Measurements from ENCODE around the gene WNT7A.

The WNT7A gene

GRCh38 chr3:13825821-13826220 lies 54.0 kb downstream of the WNT7A start:
- no peak for DNase-seq

- DNase-seq: no peak
Measured at GRCh38 chr3:13825311-13825579, 54.6 kb downstream of the WNT7A start.

DNA sequence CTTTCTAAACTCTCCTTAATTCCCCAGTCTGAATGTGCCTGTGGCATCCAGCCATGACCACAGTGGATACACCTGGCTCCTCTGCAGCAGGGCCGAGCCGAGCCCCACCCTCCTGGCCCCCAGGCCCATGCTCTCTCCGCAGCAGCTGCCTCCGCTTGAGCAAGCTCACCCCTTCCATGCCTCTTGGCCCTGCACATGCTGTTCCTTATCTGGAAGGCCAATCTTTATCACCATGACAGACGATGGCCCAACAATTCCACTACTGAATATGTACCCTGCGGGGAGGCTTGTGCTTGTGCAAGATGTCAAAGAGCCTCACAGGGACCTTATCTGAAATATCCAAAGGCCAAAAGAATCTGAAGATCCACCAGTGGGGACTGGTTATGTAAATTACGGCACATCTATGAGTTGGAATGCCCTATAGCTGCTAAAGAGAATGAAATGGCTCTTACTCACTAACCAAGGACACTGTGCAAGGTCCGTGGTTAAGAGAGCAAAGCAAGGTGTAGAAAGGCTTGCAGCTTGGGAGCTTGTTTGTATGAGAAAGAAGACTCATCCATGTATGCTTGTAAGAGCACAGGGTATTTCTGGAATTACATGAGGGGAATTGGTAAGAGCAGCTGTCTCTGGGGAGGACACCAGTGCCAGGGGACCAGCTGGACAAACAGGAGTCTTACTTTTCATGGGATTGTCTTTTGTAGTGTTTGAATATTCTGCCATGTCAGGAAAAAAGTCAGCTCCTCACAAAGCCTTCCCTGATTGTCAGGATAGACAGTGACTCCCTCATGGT lies 55.2 kb downstream of the WNT7A start:
- no peak for DNase-seq

- no peak for DNase-seq
Measured at GRCh38 chr3:13823692-13824091, 56.2 kb downstream of the WNT7A start.

- no peak for DNase-seq
Measured at GRCh38 chr3:13822871-13823585, 56.8 kb downstream of the WNT7A start.

DNA sequence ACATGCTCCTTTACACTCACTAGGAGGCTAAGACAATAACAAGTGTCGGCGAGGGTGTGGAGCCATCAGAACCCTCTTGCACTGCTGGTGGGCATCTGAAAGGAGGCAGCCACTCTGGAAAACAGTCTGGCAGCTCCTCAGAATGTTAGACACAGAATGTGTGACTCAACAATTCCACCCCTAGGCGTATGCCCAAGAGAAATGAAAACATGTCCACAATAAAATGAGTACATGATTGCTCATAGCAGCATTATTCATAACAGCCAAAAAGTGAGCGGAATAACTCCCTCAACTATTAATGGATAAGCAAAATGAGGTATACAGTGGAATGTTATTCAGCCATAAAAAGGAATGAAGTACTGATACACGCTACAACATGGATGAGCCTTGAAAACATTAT lies 57.8 kb downstream of the WNT7A start:
- no peak for DNase-seq

DNA sequence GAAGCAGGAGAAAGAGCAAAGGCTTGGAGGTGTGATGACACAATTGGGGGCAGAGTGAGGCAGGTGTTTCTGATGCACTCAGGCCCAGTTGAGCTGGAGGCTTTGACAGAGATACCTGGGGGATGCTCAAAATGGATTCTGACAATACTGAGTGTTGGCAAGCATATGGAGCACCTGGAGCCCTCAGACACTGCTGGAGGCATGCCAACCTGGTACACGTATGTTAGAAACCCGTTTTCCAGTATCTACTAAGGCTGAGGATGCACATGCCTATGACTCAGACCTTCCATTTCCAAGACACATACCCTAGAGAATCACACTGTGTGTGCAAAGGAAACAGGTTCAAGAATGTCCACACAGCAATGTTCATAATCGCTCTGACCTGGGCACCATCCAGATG lies 58.7 kb downstream of the WNT7A start:
- no peak for DNase-seq

GRCh38 chr3:13818919-13819318 lies 61.0 kb downstream of the WNT7A start:
- no peak for DNase-seq

GRCh38 chr3:13815088-13815683 lies 64.7 kb downstream of the WNT7A start:
- no peak for DNase-seq

DNA sequence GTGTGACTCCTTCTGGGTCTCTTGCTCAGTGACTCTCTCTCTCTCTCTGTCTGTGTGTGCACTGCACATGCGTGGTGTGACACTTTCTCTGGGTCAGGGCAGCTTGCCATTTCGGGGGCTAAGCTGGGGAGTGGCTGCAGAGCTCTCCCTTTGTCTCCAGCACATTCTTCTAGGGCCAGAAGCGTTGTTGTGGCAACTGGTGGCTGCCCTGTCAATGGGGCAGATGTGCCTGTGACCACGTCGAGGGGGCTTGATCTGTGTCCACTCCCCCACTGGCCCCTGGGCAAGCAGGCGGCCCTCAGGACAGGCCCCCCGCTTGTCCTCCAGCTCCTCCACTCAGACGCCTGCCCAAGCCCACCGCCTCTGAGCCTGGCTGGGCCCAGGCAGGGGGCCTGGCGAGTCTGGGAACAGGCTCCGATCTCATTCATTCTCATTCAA lies 67.8 kb downstream of the WNT7A start:
- no peak for DNase-seq

GRCh38 chr3:13811614-13812013 lies 68.3 kb downstream of the WNT7A start:
- no peak for DNase-seq

DNA sequence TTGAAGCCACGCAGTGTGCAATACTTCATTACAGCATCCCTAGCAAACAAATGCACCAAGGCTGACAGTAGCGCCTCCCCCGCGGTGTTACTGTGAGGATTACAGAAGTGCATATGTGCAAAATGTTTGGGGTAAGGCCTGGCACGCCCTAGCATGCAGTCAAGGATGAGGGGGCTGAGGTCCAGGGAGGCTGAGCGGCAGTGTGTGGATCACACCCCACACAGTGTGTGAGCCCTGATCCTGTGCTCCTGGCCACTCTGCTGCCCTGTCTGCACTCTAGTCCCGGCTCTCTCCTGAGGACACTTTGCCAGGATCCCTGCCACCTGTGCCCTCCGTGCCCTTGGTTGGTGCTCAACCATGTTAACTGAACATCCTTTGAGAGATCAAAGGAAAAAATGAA lies 71.3 kb downstream of the WNT7A start:
- no peak for DNase-seq

- DNase-seq: no peak
Measured at GRCh38 chr3:13801361-13802204, 78.3 kb downstream of the WNT7A start.

DNA sequence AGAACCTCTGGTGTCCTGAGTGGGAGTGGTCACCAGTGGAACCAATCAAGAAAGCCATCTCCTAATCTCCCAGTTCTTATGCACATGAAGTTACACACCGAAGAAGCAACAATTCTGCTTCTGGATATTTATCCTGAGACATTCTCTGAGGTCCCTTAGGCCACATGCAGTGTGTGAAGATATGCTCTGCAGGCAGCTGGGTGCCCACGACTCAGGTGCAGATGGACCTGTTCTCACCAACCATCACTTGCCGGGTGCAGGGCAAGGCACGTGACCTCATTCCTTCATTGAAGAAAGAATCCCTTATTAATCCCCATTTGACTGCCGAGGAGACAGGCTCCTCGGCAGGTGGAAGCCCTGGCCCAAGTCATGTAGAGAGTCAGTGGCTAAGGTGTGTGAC lies 79.8 kb downstream of the WNT7A start:
- DNase-seq: no peak

GRCh38 chr3:13798401-13798800 lies 81.5 kb downstream of the WNT7A start:
- no peak for DNase-seq

DNA sequence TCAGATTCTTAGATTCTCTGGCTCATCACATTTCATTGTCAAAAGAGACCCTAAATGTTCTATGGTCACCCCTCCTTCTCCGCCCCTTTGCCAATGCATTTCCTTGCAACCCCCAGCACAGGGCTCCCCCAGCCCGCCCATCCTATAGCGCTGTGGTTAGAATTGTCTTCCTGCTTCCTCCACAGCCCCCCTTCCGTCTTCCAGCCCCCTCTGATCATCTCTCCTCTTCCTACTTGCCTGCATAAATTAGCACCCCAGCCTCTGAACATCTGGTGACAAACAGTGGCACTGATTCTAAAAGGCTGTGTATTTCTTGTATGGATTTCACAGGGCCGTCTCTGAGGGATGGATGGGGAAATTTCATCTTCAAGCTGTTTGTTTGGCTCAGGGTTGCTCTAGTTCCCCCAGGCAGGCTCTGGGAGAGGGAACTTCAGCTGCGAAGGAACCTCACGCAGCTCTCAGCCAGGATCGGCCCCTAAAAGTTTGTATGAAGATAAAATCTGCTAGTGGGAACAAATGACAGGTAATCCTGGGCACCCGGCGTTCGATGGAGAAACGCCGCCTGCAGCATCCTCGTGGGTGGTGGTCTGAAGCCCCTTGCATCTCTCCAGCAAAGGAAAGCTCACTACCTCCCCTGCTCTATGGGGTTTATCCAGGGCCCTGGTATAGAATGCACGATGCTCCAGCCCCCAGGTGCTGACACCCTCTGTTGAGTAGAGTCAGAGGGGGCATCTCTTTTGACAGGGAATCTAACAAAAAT lies 83.0 kb downstream of the WNT7A start:
- no peak for DNase-seq

GRCh38 chr3:13795816-13796215 lies 84.1 kb downstream of the WNT7A start:
- no peak for DNase-seq

DNA sequence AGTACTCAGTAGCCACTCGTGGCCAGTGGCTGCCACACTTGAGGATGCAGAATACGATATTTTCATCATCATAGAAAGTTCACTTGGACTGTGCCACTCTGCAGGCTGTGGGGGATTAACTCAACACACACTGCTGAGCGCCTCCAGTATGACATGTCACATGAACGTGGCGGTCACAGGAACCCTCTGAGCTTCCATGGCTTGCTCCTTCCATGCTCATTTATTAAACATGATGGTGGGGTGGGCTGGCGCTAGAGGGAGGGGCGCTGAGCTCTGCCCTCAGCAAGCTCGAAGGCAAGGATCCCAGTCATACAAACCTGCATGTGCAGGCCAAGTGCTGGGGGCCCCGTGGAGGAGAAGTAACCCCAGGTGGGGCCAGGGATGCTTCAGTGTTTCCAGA lies 85.5 kb downstream of the WNT7A start:
- no peak for DNase-seq

DNA sequence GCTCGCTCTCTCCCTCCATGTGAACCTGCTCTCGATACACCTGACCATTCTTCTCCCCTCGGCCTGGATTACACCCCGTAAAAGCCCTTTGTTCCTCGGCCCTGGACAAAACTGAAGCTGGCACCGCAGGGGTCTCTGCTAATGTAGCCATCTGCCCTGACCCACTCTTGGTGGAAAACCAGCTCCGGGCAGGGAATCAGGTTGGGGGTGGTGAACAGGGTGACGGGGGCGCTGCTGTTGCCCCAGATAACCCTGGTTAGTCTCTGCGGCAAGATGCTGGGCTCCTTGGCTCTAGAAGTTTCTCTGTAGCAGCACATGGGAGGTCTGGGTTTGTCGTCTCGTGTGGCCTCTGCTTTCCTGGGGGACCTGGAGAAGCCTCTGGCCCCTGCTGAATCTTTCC lies 86.4 kb downstream of the WNT7A start:
- no peak for DNase-seq

GRCh38 chr3:13792512-13793371 lies 87.1 kb downstream of the WNT7A start:
- no peak for DNase-seq

- DNase-seq: no peak
Measured at GRCh38 chr3:13792051-13792490, 87.8 kb downstream of the WNT7A start.

All from right forelimb (tissue), 1 donor.